NCI-H1930 (cell line): ENCODE results near the gene APBB2.
A peak's percentile ranks its signal among the peaks of the same experiment; 100 is the strongest.

Source experiments
- DNase-seq, 2 experiments: peaks; one replicate each; lab custom pipeline; 2025; lab: John Stamatoyannopoulos, UW

Gene APBB2

GRCh38 chr4:41134581-41134980 is 79.8 kb downstream of the APBB2 start:
- no peak for DNase-seq

GRCh38 chr4:41133454-41134018 is 80.8 kb downstream of the APBB2 start:
- no peak for DNase-seq

GRCh38 chr4:41132055-41132683 is 82.2 kb downstream of the APBB2 start:
- DNase-seq: no peak

GRCh38 chr4:41129936-41130440 is 84.4 kb downstream of the APBB2 start:
- no peak for DNase-seq

- no peak for DNase-seq
These were observed 85.1 kb downstream of the APBB2 start for GRCh38 chr4:41129128-41129754.

GRCh38 chr4:41125558-41126311 is 88.6 kb downstream of the APBB2 start:
- DNase-seq: no peak

GRCh38 chr4:41124916-41125548 is 89.3 kb downstream of the APBB2 start:
- no peak for DNase-seq

GRCh38 chr4:41122775-41123174 is 91.6 kb downstream of the APBB2 start:
- DNase-seq: peak; percentile 9 to 14

GRCh38 chr4:41122309-41122708 is 92.0 kb downstream of the APBB2 start:
- no peak for DNase-seq

GRCh38 chr4:41121906-41122305 is 92.4 kb downstream of the APBB2 start:
- DNase-seq: no peak

- no peak for DNase-seq
These were observed 93.8 kb downstream of the APBB2 start for GRCh38 chr4:41120297-41121217.

GRCh38 chr4:41119867-41120295 is 94.5 kb downstream of the APBB2 start:
- no peak for DNase-seq

GRCh38 chr4:41111791-41112190 is 102.6 kb downstream of the APBB2 start:
- no peak for DNase-seq

GRCh38 chr4:41110050-41110449 is 104.3 kb downstream of the APBB2 start:
- DNase-seq: no peak

GRCh38 chr4:41108481-41108880 is 105.9 kb downstream of the APBB2 start:
- no peak for DNase-seq

- DNase-seq: no peak
These were observed 107.5 kb downstream of the APBB2 start for GRCh38 chr4:41106694-41107419.

GRCh38 chr4:41106081-41106480 is 108.3 kb downstream of the APBB2 start:
- no peak for DNase-seq

- DNase-seq: no peak
These were observed 110.2 kb downstream of the APBB2 start for GRCh38 chr4:41104155-41104554.

- DNase-seq: no peak
These were observed 110.7 kb downstream of the APBB2 start for GRCh38 chr4:41103657-41104056.

- no peak for DNase-seq
These were observed 111.8 kb downstream of the APBB2 start for GRCh38 chr4:41102414-41103092.
